RPMI8226 (cell line): Measurements from ENCODE around the gene MAML1.

Experiments
- DNase-seq: peaks from one replicate; pipeline ENCODE4 v3.0.0-alpha.2; 2015

The MAML1 gene

GRCh38 chr5:179793468-179794139 lies 61.0 kb downstream of the MAML1 start, which contains the start of gene LTC4S:
Gene LTC4S, plus strand, starts transcription at chr5:179793986. Its CDS starts 95 bp downstream, at chr5:179794081.
- DNase-seq: no peak

DNA sequence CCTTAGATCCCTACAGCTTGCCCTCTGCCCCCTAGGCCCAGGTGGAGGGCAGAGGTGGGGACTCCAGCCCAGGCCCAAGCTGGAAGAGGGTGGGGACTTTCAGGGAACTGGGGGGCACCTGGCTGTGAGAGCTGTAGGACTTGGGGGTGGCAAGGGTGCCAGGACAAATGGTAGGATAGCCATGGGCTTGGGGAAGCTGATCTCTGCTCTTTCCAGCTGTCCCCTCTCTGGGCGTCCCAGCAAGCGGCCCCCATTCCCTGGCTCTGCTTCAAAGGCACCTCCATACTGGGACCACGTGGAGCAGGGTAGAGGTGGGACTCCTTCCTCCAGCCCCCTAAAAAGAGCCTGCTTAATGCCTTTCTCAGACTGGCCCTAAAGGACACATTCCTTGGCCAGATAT lies 61.5 kb downstream of the MAML1 start:
- no peak for DNase-seq

DNA sequence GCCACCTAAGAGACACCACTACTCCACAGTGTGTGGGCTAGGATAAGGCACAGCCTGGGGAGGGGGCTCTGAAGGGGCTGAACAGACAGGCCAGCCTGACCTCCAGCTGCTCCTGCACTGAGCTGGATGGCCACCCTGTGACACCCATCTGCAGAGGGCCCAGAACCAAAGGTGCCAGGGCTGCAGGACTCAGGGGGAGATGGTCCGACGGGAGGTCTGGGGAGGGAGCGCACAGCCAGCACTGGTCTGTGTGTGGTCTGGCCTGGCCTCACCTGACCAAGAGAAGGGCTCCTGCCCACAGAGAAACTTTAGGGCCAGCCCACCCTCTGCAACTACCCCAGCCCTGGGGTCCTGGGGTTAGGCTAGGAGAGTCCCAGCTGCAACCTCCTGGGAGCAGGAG lies 62.0 kb downstream of the MAML1 start:
- DNase-seq: no peak

GRCh38 chr5:179795049-179795862 lies 62.6 kb downstream of the MAML1 start:
- DNase-seq: peak; percentile 53

GRCh38 chr5:179795863-179796833 lies 63.5 kb downstream of the MAML1 start:
- DNase-seq: peak; percentile 90

- DNase-seq: no peak
These were observed 64.4 kb downstream of the MAML1 start for GRCh38 chr5:179796877-179797608.

DNA sequence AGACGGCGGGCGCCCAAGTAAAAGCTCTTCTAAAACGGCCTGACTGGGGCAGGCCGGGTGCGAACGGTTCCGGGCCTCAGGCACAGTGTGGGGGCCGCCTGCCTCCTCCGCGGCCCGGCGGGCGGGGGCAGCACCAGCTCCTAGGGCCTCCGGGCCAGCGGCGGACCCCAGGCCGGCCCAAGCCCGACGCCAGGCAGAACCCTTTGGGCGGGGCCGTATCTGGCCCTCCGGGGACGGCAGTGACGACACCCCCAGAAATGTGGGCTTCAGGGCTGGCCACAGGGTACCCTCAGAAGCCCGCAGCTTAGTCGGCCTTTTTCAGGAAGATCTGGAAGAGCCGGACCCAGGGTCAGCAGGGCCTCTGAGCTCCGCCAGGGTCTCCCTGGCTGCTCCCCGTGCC lies 65.1 kb downstream of the MAML1 start:
- no peak for DNase-seq

- DNase-seq: no peak
These were observed 65.6 kb downstream of the MAML1 start for GRCh38 chr5:179798144-179798770.

- no peak for DNase-seq
These were observed 66.4 kb downstream of the MAML1 start for GRCh38 chr5:179798771-179799643.

GRCh38 chr5:179799644-179799973 lies 67.0 kb downstream of the MAML1 start:
- no peak for DNase-seq

- no peak for DNase-seq
These were observed 67.6 kb downstream of the MAML1 start for GRCh38 chr5:179800071-179800695.

DNA sequence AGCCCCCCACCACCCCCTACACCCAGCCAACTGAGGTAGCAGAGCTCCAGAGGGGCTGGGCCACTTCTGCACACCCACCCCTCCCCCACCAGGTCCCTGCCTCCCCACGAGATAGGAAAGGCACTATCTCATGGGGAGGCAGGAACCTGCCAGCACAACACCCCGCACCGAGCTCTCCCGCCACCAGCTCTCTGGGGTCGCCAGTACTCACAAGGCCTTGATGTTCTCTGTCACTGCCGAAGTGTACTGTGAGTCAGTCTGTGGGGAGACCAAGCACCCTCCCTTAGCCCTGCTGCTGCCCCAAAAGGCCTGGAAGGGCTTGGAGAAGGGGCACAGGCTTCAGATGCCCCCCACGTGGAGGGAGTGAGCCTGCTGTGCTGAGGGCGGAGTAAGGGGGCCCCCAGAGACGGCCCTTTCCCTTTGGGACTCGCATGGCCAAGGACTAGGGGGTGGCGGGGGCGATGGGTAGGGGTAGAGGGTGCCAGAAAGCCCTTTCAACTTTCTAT lies 68.1 kb downstream of the MAML1 start:
- DNase-seq: no peak

GRCh38 chr5:179801304-179802206 lies 68.9 kb downstream of the MAML1 start:
- DNase-seq: peak; percentile 23

DNA sequence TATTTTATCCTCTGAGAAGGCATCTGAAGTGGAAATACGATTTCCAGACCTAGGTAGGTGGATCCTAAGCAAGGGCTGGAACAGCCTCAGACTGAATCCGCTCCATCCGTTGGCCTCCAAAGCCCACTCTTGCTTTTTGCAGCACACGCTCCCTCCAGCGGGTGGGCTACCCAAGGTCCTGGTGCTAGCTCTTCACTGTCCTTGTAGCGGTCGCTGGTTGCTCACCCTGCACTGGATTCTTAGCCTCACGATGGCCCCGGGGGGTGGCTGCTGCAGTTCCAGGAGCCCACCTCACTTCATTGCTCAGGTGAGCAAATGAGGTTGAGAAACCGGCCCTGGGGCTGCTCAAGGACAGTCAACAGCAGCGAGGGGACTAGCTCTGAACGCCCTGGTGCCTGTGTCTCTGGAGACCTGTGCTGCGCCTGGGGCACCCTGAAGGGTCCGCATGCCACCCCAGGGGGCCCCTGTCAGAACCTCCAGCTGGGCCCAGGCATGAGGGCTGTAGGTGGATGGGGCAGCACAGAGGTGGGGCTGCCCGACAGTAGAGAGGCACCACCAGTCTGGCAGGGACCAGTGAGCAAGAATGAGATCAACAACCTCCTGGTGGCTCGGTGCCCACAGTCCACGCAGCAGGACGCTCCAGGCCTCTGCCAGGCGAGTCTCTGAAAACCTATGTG lies 69.7 kb downstream of the MAML1 start:
- no peak for DNase-seq

DNA sequence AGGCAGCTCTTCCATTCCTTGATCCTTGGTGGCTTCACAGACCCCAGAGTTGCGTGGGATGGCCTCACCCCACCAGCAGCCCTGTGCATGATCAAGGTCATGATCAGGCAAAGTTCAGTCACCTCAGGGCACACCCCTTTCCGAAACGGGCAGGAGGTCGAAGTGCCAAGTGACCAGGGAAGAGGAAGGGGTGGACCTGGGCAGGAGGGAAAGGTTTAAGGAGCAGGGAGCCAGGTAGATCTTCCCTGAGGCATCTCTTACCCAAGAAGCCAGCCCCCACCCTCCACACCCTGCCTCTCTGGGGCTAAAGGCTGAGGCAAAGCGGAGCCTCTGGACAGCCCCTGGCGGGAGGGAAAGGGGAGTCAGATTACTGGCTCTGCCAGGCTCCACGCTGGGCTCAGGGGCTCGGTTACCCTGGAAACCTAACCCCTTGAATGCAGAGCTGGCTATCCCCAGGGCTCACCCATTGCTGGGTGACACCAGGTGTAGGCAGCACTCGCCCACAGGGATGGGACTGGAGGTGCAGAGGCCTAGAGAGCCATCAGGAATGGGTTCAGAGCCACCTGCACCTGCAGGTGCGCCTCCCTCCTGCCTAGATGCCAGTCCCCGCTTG lies 70.4 kb downstream of the MAML1 start:
- no peak for DNase-seq

DNA sequence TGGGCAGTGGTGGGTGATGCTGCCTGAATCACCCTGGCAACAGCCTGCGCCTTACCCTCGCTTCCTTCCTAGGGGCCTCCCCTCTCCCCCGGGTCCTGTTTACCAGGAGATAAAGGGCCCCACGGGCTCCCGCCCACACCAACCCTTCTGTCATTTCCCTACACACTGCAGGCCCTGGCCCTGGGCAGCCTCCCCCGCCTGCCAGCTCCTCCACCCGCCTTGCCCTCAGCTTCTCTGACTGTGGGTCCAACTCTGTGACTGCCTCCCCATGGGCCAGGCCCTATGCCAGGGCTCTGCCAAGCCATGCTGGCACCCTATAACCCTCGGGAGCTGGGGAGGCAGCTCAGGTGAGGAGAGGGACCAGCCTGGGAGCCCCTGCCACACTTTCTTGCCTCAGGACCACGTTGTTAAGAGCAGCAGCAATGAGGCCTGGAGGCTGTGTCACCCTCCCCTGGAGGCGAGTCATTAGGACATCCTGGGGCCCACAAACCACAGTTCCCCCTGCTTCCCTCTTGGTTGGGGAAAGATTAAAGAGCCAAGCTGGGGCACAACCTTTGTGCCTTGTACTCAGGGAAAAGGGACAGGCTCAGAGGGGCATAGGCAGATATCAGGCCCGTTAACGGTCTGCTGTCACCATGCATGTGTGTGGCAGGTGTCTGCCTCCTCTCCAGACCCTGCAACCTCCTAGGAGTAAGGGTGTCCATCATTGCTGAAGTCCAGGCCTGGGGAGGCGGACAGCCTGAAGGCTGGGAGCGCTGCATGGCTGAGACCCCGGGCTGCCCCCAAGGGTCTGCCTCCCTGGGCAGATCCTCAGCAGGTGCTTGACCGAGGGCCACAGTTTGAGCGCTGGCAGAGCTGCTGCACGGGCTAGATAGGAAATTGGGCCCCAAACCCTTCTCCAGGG lies 71.3 kb downstream of the MAML1 start:
- no peak for DNase-seq

GRCh38 chr5:179804555-179804947 lies 71.9 kb downstream of the MAML1 start:
- no peak for DNase-seq
